ENCODE data around the gene P2RX2.

The P2RX2 gene

DNA sequence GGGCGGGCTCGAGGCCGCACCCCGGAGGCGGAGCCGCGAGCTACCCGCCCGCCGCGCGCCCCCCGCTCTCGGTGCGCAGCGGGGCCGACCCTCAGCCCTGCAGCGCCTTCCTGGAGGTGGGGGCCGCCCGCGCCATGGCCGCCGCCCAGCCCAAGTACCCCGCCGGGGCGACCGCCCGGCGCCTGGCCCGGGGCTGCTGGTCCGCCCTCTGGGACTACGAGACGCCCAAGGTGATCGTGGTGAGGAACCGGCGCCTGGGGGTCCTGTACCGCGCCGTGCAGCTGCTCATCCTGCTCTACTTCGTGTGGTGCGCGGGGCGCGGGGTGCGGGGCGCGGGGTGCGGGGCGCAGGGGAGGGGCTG is at the start of gene P2RX2:
P2RX2 (plus strand) TSS at position 94 of the 361 bp plus-strand sequence; CDS start at position 135, 41 bp downstream.
- no peak for DNase-seq (ENCODE audit: low read depth, low spot score)

GRCh38 chr12:132568826-132569480 is 49.6 kb upstream of the P2RX2 start:
- DNase-seq (ENCODE audit: low read depth, low spot score), result no peak

DNA sequence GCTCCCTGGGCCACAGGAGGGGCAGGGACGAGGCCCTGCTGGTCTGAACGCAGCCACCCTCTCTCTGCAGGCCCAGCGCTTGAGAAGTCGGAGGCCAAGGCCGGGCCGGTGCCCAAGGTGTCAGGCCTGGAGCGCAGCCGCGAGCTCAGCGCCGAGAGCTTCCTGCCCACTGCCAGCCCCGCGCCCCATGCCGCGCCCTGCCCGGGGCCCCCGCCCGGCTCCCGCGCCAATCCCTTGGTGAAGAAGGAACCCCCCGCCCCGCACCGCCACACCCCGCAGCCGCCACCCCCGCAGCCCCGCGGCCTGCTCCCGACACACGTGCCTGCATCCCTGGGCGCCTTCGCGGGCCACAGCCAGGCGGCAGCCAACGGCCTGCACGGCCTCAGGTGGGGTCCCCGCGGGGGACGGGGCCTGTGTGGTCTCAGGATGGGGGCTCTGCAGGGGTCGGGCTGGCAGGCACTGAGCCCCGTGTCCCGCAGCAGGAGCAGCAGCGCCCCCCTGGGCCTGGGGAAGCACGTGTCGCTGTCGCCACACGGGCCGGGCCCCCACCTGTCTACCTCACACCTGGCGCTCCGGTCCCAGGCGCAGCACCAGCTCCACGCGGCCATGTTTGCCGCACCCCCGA is 48.6 kb upstream of the P2RX2 start:
- DNase-seq (ENCODE audit: low read depth, low spot score), result no peak

- no peak for DNase-seq (ENCODE audit: low read depth, low spot score)
These were observed 47.9 kb upstream of the P2RX2 start for GRCh38 chr12:132570635-132571034.

GRCh38 chr12:132571051-132571450 is 47.5 kb upstream of the P2RX2 start:
- DNase-seq (ENCODE audit: low read depth, low spot score), result no peak

- DNase-seq (ENCODE audit: low read depth, low spot score), result no peak
These were observed 47.0 kb upstream of the P2RX2 start for GRCh38 chr12:132571598-132571997.

DNA sequence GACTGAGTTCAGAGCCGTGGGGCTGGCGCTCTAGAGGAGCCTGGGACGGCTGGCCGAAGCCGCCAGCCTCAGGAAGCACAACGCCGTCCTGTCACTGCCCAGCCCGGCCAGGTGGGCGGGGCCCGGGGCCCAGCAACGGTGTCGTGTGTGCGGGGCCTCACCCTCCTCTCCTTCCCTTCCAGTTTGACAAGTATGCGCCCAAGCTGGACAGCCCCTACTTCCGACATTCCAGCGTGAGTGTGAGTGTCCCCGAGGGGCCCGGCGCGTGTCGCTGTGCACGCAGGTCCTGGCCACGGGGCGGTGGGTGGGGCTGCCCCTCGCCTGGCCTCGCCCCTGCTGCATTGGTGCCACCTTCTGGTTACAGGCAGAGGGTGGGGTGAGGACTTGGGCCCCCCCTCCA is 46.5 kb upstream of the P2RX2 start:
- no peak for DNase-seq (ENCODE audit: low read depth, low spot score)

GRCh38 chr12:132572801-132573760 is 45.5 kb upstream of the P2RX2 start:
- DNase-seq (ENCODE audit: low read depth, low spot score), result no peak

DNA sequence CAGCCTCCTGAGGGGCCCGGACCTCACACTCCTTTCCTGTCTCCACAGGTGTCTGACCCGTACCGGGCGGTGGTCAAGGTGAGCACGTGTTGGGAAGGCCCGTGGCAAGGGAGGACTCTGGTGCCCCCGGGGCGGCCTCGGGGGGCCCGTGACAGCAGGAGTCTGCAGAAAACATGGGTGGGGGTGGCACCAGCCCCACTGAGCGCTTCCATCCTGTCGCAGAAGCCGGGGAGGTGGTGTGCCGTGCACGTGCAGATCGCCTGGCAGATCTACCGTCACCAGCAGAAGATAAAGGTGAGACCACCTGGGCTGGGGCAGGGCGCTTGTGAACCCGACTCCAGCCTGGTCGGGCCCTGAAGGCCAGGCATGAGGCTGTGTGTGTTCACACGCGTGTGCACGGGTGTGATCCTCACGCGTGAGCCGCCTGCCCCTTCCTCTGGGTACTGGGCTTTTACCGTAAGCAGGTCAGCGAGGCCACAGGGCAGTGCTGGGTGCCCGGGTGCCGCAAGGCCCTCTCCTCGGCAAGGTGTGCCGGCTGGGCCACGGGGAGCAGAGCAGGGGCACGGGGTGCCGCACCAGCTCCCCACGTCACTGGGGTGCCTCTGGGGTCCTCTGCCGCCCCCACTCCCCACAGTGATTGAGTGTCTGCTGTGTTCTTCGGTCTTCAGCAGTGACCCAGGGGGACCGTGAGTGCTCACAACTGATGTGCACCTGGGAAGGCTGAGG is 44.1 kb upstream of the P2RX2 start:
- DNase-seq (ENCODE audit: low read depth, low spot score), result no peak

DNA sequence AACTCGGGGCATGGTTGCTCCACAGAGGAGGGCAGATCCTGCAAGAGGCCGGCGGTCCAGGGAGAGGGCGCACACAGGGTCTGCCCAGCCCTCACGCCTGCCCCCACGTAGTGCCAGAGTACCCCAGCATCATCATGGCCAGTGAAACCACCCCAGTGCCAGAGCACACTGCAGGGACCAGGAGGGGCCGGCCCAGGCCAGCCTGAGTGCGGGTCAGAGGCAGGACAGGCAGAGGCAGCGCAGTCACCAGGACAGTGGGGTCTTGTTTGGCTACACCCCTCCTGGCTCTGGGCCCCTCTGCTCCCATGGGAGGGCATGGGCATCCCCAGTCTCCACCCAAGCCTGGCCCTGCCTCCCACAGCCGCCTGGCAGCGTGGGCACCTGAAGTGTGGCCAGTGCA is 42.9 kb upstream of the P2RX2 start:
- DNase-seq (ENCODE audit: low read depth, low spot score), result no peak

DNA sequence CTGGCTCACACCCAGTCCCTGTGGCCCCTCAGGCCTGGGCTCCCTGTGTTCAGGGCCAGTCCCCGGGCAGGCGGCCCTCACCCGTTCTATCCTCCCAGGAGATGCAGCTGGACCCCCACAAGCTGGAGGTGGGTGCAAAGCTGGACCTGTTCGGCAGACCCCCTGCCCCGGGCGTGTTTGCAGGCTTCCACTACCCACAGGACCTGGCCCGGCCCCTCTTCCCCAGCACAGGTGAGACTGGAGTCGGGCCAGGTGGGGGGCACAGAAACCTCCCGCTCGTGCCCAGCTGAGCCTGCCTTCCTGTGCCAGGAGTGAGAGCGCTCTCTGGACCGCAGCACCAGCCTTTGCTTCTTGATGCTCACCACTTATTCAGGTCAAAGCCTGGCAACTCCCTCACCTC is 41.9 kb upstream of the P2RX2 start:
- DNase-seq (ENCODE audit: low read depth, low spot score), result no peak

GRCh38 chr12:132577191-132577920 is 41.2 kb upstream of the P2RX2 start:
- DNase-seq (ENCODE audit: low read depth, low spot score), result no peak

GRCh38 chr12:132578118-132578517 is 40.5 kb upstream of the P2RX2 start:
- no peak for DNase-seq (ENCODE audit: low read depth, low spot score)

DNA sequence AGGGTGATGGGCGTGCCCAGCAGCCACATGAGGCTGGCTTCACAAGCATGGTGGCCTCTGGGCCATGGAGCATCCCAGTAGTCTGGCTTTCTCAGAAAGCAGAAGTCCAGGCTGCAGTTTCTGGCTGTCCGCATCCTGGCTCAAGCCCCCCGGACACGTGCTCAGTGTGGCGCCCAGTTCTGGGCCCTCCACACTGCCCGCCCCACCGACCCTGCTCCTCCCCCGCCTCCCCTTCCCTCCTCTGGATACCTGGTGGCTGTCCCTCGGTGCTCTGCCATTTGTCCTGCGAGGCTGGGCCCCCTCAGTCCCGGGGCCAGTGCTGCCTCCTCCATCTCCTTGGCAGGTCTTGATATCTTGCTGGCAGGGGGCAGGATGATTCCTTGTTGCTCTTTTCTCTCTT is 39.8 kb upstream of the P2RX2 start:
- DNase-seq (ENCODE audit: low read depth, low spot score), result no peak

DNA sequence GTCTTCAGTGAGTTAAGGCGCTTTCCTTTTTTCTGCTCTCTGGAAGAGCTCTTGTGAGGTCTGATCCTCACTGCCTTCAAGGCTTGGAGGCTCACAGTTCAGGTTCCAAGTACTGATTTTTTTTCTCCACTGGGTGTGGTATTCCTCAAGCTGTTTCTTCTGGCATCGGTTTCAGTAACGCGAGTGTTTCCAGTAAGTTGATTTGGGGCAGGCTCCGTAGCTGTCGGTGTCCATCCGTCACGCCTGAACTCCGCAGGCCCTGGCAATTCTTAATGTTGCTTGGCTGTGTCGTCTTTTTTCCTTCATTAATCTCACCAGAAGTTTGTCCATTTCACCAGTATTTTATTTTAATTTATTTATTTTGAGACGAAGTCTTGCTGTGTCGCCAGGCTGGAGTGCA is 38.8 kb upstream of the P2RX2 start:
- DNase-seq (ENCODE audit: low read depth, low spot score), result no peak

DNA sequence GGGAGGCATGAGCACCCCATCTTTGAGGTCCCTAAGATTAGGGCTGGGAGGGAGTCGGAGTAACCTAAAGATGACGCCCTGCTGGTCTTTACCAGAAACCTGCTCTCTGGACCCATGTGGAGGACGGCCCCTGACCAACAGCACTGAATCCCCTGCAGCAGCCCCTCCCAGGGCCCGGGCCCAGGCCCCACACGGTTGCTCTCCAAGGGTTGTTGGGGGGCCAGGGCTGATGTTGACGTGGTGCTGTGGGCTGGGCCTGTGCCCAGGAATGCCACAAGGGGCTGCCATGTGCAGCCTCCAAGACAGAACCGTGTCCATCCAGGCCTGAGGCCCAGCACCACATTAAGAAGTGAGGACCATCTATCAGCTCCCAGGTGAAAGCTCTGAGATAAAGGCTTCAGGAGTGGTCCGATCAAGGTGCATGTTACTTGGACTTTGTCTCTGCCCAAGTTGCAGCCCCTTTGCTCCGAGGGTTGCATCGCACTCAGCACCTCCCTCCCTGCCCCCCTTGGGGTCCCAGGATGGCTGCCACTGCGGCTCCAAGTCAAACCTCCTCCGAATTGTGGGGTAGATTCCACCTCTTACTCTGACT is 37.8 kb upstream of the P2RX2 start:
- no peak for DNase-seq (ENCODE audit: low read depth, low spot score)

DNA sequence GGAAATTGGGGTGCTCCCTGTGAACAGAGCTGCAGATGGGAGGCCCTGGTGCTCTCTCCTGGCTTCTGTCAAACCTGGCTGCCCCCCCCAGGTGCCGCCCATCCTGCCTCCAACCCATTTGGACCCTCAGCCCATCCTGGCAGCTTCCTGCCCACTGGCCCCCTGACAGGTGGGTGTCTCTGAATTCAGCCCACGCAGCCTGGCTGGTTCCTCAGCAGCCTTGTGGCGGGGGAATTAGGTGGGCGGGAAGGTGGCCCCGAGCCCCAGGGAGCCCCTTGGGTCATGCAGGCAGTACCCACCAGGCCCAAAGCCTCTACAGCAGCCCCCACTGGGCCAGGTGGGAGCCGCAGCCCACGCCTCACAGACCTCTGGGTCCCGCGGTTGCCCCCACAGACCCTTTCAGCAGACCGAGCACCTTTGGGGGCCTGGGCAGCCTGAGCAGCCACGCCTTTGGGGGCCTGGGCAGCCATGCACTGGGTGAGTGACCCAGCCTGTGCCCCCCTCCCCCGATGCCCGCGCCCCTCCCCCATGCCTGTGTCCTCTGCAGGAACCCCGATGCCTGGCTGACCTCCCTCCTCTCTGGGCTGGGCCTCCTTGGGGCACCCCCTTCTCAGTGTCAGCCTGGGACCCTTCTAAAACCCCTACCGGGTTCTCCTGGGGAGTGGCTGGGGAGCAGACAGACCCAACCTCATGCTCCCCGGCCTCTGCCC is 37.1 kb upstream of the P2RX2 start:
- DNase-seq (ENCODE audit: low read depth, low spot score), result no peak

GRCh38 chr12:132582058-132582420 is 36.5 kb upstream of the P2RX2 start:
- DNase-seq (ENCODE audit: low read depth, low spot score), result no peak

GRCh38 chr12:132582582-132583410 is 35.8 kb upstream of the P2RX2 start:
- no peak for DNase-seq (ENCODE audit: low read depth, low spot score)

GRCh38 chr12:132583411-132583710 is 35.2 kb upstream of the P2RX2 start:
- DNase-seq (ENCODE audit: low read depth, low spot score), result no peak

Data from brain pericyte (primary cell).